ENCODE data around the gene GALNTL6. TPM values are rescaled to one million over a fixed set of nuclear protein-coding genes. Genes with fewer than 3 reads are reported as not detected.

GALNTL6 gene
- total and polyA plus RNA-seq, 2 donors (not counting 3 experiments of a cell fraction or from before 2014, with no cell fraction given) = not detected

GRCh38 chr4:172786039-172786792, 973.0 kb downstream of the GALNTL6 start:
- H3K9me1 ChIP-seq (replicated peaks; ENCODE audit: control insufficient read depth, extremely low read depth, insufficient read depth, low read length) = no peaks in the 10 kb centered on the region
- intact Hi-C loops (cut with micrococcal nuclease) = no loop called here
- H2AFZ ChIP-seq (ENCODE audit: low read depth, low read length) = no peak overlapping the region
- no peaks in the 10 kb centered on the region for H3K4me1 ChIP-seq (ENCODE audit: control insufficient read depth, extremely low read depth, insufficient read depth, low read length)
- H3K4me2 ChIP-seq (ENCODE audit: insufficient read depth, low read length) = no peak overlapping the region
- no peak overlapping the region for H3K27ac ChIP-seq (ENCODE audit: insufficient read depth, low read depth, low read length)
- FAIRE-seq (no peak), DNase-seq (ENCODE audit: low read depth, low spot score) (no peak)
- no peaks in the 10 kb centered on the region for H3K79me2 ChIP-seq (ENCODE audit: control insufficient read depth, insufficient read depth, low read length)
- POLR2A ChIA-PET = no interaction called here
- no peaks in the 10 kb centered on the region for H4K20me1 ChIP-seq (replicated peaks; ENCODE audit: control insufficient read depth, extremely low read depth, insufficient read depth, low read length)
- no peak for TF ChIP-seq POLR2A (IDR thresholded peaks at IDR 0.05; ENCODE audit: low read depth, low read length)
- no peak for TF ChIP-seq POLR2AphosphoS5 (IDR thresholded peaks at IDR 0.05; ENCODE audit: insufficient read depth, low read depth, low read length)
- TF ChIP-seq MYC (IDR thresholded peaks at IDR 0.05; ENCODE audit: low read depth, low read length) = no peak
- TF ChIP-seq FOS (IDR thresholded peaks at IDR 0.05; ENCODE audit: borderline replicate concordance, insufficient read depth, low read length) = no peak
- no peak for TF ChIP-seq GATA2 (IDR thresholded peaks at IDR 0.05; ENCODE audit: insufficient read depth, insufficient read length, low read depth, low read length)
- no peak for TF ChIP-seq MAX (IDR thresholded peaks at IDR 0.05; ENCODE audit: insufficient read depth, insufficient read length)
- no peak for TF ChIP-seq CTCF (IDR thresholded peaks at IDR 0.05; ENCODE audit: extremely low read depth in 1 of 2, insufficient read depth in 1 of 2, low read depth in 1 of 2, low read length in 2 of 2)
- no peak for TF ChIP-seq JUN (IDR thresholded peaks at IDR 0.05; ENCODE audit: borderline replicate concordance, insufficient read depth, insufficient read length, low read depth)
- TF ChIP-seq EZH2 (IDR thresholded peaks at IDR 0.05; ENCODE audit: borderline replicate concordance, low read depth, low read length, severe bottlenecking) = no peak
- no TSS peak for BruUV-seq (replicated peaks)
- no peaks in the 10 kb centered on the region for H3K27me3 ChIP-seq (ENCODE audit: control insufficient read depth in 2 of 2, insufficient read depth in 2 of 2, low read length in 2 of 2)
- no peak overlapping the region for H3K9ac ChIP-seq (replicated peaks; ENCODE audit: extremely low read depth, insufficient read depth, low read length)
- no peak overlapping the region for H3K4me3 ChIP-seq (replicated peaks in 1 of 3; ENCODE audit: insufficient read depth in 1 of 3, low read depth in 1 of 3, low read length in 3 of 3)
- no peaks in the 10 kb centered on the region for H3K36me3 ChIP-seq (ENCODE audit: control insufficient read depth in 2 of 2, extremely low read depth in 1 of 2, insufficient read depth in 2 of 2, low read length in 2 of 2)
- H3K9me3 ChIP-seq (replicated peaks; ENCODE audit: control insufficient read depth, insufficient read depth, low read length) = no peaks in the 10 kb centered on the region
- CTCF ChIA-PET = no interaction called here
- dilution Hi-C loops (cut with MboI; ENCODE audit: extremely low pct_ligation_motif_present, low sequenced_read_pairs) = no loop called here

Data from endothelial cell of umbilical vein (primary cell).